Measurements from ENCODE around the gene VTI1A.

DNA sequence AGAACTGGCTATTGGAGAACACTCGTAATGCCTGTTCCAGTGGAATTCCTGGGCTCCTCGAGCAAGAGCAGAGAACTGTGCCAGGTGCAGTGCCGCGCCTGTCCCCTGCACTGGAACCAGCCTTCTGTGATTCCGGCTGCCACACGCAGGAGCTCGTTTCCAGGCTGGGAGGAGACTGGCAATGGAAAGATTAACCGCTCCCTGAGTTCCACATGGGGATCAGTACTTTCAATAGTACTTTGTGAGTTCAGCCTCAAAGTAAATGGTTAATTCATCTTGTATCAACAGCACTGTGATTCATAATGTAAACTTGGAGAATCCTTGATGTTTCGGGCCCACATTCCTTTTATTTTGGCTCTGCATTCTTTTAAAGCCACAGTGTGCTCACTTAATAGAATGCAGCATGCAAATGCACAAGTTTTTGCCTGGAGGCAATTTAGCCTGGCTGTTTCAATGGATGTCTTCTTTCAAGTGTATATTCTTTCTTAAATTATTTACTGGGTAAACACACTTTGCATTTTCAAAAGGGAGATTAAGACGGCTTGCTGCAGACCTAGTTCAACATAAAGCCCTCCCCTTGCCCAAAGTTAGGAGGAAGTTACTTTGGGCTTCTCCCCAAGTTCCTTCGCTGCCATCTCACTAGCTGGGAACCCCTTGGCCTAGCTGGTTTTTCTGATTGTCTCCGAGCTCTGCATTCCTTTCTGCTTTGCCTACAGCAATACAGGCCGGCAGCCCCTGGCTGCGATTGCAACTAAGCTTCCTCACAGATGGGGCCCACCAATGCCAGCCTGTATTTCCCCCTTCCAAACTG is 364.9 kb downstream of the VTI1A start:
- TF ChIP-seq, protein P1, sequence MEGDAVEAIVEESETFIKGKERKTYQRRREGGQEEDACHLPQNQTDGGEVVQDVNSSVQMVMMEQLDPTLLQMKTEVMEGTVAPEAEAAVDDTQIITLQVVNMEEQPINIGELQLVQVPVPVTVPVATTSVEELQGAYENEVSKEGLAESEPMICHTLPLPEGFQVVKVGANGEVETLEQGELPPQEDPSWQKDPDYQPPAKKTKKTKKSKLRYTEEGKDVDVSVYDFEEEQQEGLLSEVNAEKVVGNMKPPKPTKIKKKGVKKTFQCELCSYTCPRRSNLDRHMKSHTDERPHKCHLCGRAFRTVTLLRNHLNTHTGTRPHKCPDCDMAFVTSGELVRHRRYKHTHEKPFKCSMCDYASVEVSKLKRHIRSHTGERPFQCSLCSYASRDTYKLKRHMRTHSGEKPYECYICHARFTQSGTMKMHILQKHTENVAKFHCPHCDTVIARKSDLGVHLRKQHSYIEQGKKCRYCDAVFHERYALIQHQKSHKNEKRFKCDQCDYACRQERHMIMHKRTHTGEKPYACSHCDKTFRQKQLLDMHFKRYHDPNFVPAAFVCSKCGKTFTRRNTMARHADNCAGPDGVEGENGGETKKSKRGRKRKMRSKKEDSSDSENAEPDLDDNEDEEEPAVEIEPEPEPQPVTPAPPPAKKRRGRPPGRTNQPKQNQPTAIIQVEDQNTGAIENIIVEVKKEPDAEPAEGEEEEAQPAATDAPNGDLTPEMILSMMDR (IDR thresholded peaks at IDR 0.05) = no peak
- no peak for TF ChIP-seq POLR2A (IDR thresholded peaks at IDR 0.05)
